Right cardiac atrium (tissue), 5 donors: ENCODE measurements around the gene TIMM44. TPM values are rescaled to one million over a fixed set of nuclear protein-coding genes. Genes with fewer than 3 reads are reported as not detected.
"Not testable (repeated sequence)": the region's sequence is repeated elsewhere in the genome, so short reads cannot be mapped to it uniquely, and the experiment has no call there.

Experiments
- ATAC-seq, 2 donors: fragments of 200-7000 bp; cut with Tn5 transposase; one replicate each; pipeline versions ENCODE4 v1.8.0 to v1.9.1; 2020; ENCODE audit warnings: moderate library complexity in 2 of 2, mild to moderate bottlenecking in 1 of 2
- DNase-seq, 3 donors: peaks; one replicate each; pipeline ENCODE4 v3.0.0-alpha.2; 2020
- H3K27ac ChIP-seq: one replicate; pipeline ENCODE4 v1.5.1; 2013; ENCODE audit warnings: mild to moderate bottlenecking, low read length, control low read depth, moderate library complexity
- H3K27me3 ChIP-seq: one replicate; pipeline ENCODE4 v1.6.1; 2013; ENCODE audit not compliant: control insufficient read depth, insufficient read depth
- H3K4me1 ChIP-seq: one replicate; pipeline ENCODE4 v1.6.1; 2013; ENCODE audit warnings: low read length; ENCODE audit not compliant: control insufficient read depth, insufficient read depth
- H3K4me3 ChIP-seq: one replicate; pipeline ENCODE4 v1.5.1; 2013; ENCODE audit warnings: low read length, control low read depth
- H3K9me3 ChIP-seq: one replicate; pipeline ENCODE4 v1.6.1; 2013; ENCODE audit warnings: low read length; ENCODE audit not compliant: control insufficient read depth
- WGBS: extraction: QIAGEN DNeasy Blood & Tissue Kit; methylation state at CpG from one replicate; pipeline ENCODE4 v1.1.7; 2013; 5-methylcytosine and 5-hydroxymethylcytosine counted together
- intact Hi-C, 4 donors: fragments of 100-400 bp; cut with DNase I; formaldehyde crosslinking; loops; one replicate each; pipeline versions ENCODE4 v1.11.0 to v1.14.0; 2022 to 2023
- polyA plus RNA-seq: library from polyadenylated mRNA; stranded (reverse); fragments of 200-250 nt; gene quantifications from one replicate; pipeline ENCODE4 v1.2.3, GENCODE V29; 2013
- total RNA-seq, 4 donors: library from RNA; stranded (reverse); fragmentation: NEBNext Ultra II Directional; extraction: Animal tissue kit (Norgen Biotek cat#: 25700); gene quantifications; one replicate each; pipeline ENCODE4 v1.2.1, GENCODE V29; 2021
- donor health status: healthy with polysubstance abuse.
- donor health status: DM: no; HTN: yes; CAD: no.
- donor health status: DM: no; HTN: no; CAD: no.
- donor health status: DM: no; HTN: yes; CAD: no; lungs with severe emphysema.
- donor health status: DM: yes; HTN: yes; CAD: no.

Gene TIMM44
- total and polyA plus RNA-seq, 5 donors = 51.1 to 88.9 (median 64.6) TPM

DNA sequence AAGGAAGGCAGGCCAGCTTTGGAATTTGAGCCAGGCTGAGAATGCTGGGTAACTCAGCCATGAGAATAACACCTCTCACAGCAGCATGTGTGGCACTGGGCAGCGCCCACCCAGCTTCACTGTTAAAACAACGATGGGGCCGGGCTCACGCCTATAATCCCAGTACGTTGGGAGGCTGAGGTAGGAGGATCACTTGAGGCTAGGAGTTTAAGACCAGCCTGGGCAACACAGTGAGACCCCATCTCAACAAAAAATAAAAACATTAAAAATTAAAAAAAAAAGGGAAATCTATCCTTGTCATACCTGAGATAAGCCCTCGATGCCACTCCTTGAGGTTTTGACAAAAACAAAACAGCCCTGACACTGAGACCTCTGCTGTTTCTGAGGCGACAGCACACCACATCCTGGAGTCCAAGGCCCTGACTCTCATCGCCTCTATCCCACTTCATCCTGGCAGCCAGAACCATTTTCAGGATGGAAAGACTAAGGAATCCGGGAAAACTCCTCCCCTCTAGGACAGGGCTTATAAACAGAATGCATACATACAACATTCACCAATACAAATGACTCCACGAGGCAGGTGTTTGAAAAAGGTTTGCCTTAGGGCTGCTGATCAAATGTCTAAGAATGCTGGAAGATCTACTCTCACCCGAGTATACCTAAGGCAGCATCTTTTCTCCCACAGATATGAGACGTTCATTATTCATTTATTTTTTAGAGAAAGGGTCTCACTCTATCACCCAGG is 22.6 kb upstream of the TIMM44 start:
- Histone ChIP-seq H3K9me3 (no peaks in the 10 kb centered on the region), H3K4me3 (no peak overlapping the region), H3K4me1 (no peaks in the 10 kb centered on the region), H3K27me3 (no peaks in the 10 kb centered on the region), H3K27ac (no peak overlapping the region)
- ATAC-seq (no peak), DNase-seq (peak in 1 of 3 donors; percentile 29)
- WGBS = 89% methylated on average over 12 of the region's 12 CpGs
- intact Hi-C loops = loop anchor here in 1 of 4 donors (5.0 to 10.0 kb wide), 2 partner anchors 36 to 189 kb away; no protein-coding TSS in a partner anchor

DNA sequence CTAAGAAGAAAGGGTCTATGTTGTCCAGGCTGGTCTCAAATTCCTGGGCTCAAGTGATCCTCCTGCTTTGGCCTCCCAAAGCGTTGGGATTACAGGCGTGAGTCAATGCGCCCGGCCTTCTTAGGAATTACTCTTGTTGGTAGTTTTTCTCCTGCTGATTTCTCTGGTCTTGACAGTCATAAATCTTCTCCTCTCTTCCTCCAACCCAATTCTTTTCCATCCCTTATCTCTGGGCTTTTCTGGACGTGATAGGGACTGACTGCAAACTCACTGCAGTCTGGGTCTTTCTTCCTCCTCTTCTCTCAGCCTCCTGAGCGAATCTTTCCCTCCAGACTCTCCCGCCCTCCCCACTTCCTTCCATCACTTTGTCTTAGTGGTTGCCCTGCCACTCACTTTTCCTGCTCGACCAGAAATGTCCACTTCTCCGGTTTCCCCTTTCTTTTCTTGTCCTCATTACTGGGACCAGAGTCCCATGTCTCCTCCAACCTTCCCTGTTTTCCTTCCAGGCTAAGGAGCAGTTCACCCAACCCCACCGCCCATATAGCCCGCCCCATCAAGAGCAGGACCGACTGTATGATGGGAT is 21.9 kb upstream of the TIMM44 start:
- ATAC-seq = no peak
- Histone ChIP-seq H3K4me1 (no peaks in the 10 kb centered on the region), H3K27ac (no peak overlapping the region), H3K27me3 (no peaks in the 10 kb centered on the region), H3K4me3 (no peak overlapping the region), H3K9me3 (no peaks in the 10 kb centered on the region)
- no peak for DNase-seq
- 83% methylated on average over 12 of the region's 12 CpGs for WGBS
- intact Hi-C loops = loop anchor here in 1 of 4 donors (5.0 to 10.0 kb wide), 2 partner anchors 37 to 189 kb away; no protein-coding TSS in a partner anchor

DNA sequence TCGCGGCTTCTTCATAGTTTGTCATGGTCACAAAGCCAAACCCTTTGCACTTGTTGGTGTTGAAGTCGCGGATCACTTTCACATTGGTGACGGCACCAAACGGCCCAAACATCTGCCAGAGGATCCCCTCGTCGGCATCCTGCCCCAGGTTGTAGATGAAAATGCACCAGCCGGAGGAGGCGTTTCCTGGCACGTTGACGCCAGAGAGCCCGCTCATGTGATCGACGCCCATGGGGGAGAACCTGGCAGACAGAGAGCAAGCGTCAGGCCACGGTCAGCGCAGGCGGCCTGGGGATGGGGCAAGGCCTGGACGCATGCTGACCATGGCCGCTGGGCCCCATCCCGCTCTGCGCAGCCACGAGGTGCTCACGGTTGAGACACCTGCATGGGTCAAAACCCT is 20.1 kb upstream of the TIMM44 start:
- peak; percentile 49 to 79 (median 74) for DNase-seq
- Histone ChIP-seq H3K27ac (no peak overlapping the region), H3K27me3 (no peaks in the 10 kb centered on the region), H3K9me3 (no peaks in the 10 kb centered on the region), H3K4me3 (no peak overlapping the region), H3K4me1 (no peaks in the 10 kb centered on the region)
- intact Hi-C loops = loop anchor here in 1 of 4 donors (10.0 kb wide), 1 partner anchor 191 kb away; no protein-coding TSS in a partner anchor
- peak; percentile 64 to 69 for ATAC-seq
- 81% methylated on average over 25 of the region's 25 CpGs for WGBS

DNA sequence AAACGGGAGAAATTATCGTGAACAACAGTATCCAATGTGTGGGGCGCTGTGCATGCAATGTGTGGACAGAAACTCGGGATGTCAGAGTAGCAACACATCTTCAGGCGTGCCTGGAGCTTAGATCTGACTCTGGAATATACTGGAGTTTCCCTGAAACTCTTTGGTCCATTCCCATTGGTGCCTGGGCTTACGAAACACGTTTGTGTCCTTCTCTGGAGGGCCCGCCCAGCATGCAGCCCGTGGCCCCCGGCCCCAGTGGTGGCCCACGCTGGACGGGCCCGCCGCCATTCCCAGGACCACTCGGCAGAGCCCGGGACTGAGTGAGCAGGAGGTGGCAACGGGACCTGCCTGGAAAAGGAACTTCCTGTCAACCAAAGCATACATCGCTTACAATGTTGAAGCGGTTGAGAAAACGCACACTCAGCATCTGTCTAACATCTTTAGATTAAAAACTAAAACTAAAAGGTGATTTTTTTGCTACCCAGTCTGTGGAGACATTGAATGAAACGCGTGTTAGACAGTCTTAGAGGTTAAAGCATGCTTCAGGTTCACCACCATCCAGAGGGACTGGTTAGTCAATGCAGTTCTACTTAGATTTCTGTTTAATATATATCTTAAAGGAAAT is 19.3 kb upstream of the TIMM44 start:
- Histone ChIP-seq H3K4me3 (no peak overlapping the region), H3K4me1 (no peaks in the 10 kb centered on the region), H3K27me3 (no peaks in the 10 kb centered on the region), H3K27ac (no peak overlapping the region), H3K9me3 (no peaks in the 10 kb centered on the region)
- ATAC-seq (no peak), DNase-seq (peak in 1 of 3 donors; percentile 31)
- intact Hi-C loops = loop anchor here in 1 of 4 donors (10.0 kb wide), 1 partner anchor 192 kb away; no protein-coding TSS in a partner anchor
- 89% methylated on average over 22 of the region's 22 CpGs for WGBS

DNA sequence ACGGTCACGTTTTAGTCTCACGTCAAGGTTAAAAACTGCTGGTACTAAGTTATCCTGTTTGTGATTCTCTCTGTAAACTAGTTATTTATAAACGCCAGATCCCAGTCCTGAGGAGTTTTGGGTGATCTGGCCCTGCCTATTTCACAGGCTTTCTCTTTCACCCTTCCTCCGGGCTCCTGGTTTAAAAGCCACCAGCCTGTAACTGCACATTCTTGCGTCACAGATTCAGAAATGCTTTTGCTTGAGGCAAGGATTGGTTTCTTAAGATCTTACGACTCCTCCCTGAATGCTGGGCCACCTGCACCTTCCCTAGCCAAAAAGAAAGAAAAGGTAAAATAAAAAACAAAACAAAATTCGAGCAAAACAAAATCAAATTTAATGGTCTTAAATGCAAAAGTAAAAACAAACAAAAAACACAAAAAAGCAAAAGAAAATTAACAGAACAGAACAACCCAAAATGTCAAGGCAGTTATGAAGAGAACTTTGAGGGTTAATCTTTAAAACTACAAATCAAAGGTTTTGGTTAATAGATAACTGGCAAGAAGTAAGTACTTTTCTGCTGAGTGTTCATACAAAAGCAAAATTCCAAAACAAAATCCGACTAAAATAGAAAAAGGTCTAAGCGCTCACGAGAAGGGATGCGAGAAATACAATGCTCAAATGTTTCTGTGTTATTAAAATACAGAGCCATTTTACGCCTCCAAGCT is 18.6 kb upstream of the TIMM44 start:
- Histone ChIP-seq H3K9me3 (no peaks in the 10 kb centered on the region), H3K27ac (no peak overlapping the region), H3K4me1 (no peaks in the 10 kb centered on the region), H3K4me3 (no peak overlapping the region), H3K27me3 (no peaks in the 10 kb centered on the region)
- no peak for ATAC-seq
- intact Hi-C loops = loop anchor here in 1 of 4 donors (10.0 kb wide), 1 partner anchor 193 kb away; no protein-coding TSS in a partner anchor
- 88% methylated on average over 13 of the region's 13 CpGs for WGBS
- no peak for DNase-seq

DNA sequence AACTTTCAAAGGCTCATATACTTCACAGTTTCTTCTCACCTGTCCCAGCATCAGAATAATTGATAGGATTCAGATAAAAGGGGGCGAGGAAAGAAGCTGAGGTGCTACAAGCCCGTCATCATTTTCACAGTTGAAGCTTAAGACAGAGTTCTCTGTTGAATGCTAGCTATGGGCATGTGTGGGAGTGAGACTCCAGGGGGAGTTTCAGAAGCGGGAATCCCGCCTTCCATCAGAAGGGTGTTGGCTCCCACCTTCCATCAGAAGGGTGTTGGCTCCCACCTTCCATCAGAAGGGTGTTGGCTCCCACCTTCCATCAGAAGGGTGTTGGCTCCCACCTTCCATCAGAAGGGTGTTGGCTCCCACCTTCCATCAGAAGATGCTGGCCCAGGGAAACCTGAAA is 17.6 kb upstream of the TIMM44 start:
- H3K27me3 ChIP-seq, H3K9me3 ChIP-seq, H3K4me1 ChIP-seq, H3K27ac ChIP-seq, ATAC-seq, H3K4me3 ChIP-seq, DNase-seq: not testable (repeated sequence)
- 89% methylated on average over 4 of the region's 4 CpGs for WGBS
- intact Hi-C loops = loop anchor here in 1 of 4 donors (10.0 kb wide), 1 partner anchor 194 kb away; no protein-coding TSS in a partner anchor

DNA sequence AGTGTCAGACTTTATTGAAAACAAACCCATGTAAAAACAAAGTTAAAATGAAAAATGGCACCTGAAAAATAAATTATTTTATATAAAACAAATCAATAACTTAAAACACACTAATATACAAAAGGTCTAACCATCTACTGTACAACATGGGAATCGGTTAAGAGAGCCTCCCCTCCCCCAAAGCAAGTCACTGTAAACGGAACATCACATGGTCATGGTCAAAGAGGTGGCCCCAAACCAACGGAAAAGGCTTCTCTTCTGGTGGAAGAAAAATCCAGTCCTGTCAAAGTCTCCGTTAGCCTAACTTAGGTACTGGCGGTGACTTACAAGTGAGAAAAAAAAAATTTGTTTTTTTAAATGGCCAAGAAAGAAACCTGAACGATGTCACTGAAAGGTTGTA is 15.7 kb upstream of the TIMM44 start:
- intact Hi-C loops = no loop called here
- ATAC-seq (no peak), DNase-seq (no peak)
- Histone ChIP-seq H3K4me1 (no peaks in the 10 kb centered on the region), H3K27ac (no peak overlapping the region), H3K27me3 (no peaks in the 10 kb centered on the region), H3K4me3 (no peak overlapping the region), H3K9me3 (no peaks in the 10 kb centered on the region)
- 62% methylated on average over 6 of the region's 6 CpGs for WGBS

DNA sequence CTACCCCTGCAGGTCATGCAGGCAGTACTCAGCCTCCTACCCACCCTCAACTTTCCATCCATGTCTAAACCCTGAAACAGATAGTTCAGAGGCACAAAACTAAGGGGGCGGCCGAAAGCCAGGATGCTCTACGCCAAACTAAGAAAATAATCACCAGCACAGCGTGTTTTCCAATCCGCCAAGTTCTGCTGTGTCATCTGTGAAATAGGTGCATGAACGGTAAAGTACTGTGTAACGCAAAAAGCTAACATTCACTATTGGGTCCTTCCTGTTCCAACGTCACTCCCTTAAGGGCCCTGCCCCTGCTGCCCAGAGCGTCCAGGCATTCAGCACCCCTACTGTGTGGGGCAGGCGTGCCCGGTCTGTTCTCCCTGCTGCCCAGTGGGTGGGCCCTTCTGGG is 12.2 kb upstream of the TIMM44 start:
- Histone ChIP-seq H3K27me3 (no peaks in the 10 kb centered on the region), H3K27ac (no peak overlapping the region), H3K9me3 (no peaks in the 10 kb centered on the region), H3K4me3 (no peak overlapping the region), H3K4me1 (no peaks in the 10 kb centered on the region)
- ATAC-seq (no peak), DNase-seq (no peak)
- intact Hi-C loops = no loop called here
- 85% methylated on average over 11 of the region's 11 CpGs for WGBS

DNA sequence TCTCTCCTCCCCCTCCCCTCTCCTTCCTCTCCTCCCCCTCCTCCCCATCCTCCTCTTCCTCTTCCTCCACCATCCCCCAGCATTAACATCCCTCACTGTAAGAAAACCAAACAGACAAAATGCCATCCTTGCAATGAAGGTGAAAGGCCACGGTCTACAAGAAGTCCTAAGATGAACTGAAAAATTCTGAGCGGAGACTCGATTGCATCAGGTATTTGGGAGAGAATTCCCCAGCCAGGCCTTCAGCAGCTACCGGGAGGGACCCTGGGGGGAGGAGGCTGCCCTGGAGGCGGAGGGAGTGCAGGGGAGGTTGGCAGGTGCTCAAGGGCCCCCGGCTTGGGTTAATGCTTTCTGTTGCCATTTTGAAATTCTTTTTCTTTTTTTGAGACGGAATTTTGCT is 10.1 kb upstream of the TIMM44 start:
- Histone ChIP-seq H3K4me3 (no peak overlapping the region), H3K9me3 (no peaks in the 10 kb centered on the region), H3K4me1 (no peaks in the 10 kb centered on the region), H3K27ac (no peak overlapping the region), H3K27me3 (no peaks in the 10 kb centered on the region)
- WGBS = 76% methylated on average over 7 of the region's 7 CpGs
- intact Hi-C loops = no loop called here
- no peak for ATAC-seq
- DNase-seq = peak in 1 of 3 donors; percentile 18

DNA sequence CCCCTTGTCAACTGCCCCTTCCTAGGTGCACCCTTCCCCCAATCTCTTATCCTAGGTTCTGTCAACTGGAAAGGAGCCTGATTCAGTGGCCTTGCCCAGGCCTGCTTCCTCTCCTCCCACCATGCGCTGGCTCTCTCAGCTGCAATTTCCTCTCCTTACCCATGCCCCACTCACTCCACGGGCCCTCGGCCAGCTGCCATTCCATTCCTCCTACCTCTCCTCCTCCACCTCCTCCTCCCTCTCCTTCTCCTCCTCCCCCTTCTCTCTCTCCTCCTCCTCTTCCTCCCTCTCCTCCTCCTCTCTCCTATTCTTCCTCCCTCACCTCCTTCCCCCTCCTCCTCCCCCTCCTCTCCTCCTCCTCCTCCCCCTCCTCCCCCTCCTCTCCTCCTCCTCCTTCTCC is 9.6 kb upstream of the TIMM44 start:
- Histone ChIP-seq H3K27ac (no peak overlapping the region), H3K4me3 (no peak overlapping the region), H3K4me1 (no peaks in the 10 kb centered on the region), H3K27me3 (no peaks in the 10 kb centered on the region), H3K9me3 (no peaks in the 10 kb centered on the region)
- DNase-seq = peak in 1 of 3 donors; percentile 38
- intact Hi-C loops = no loop called here
- WGBS = 11% methylated on average over 3 of the region's 3 CpGs
- peak in 1 of 2 donors; percentile 18 for ATAC-seq
